GM21825 (cell line): ENCODE measurements around the gene KRT75.

Experiments
- ATAC-seq: cut with Tn5 transposase; IDR thresholded peaks from one replicate; pipeline ENCODE4 v1.9.1; 2021; ENCODE audit warnings: mild to moderate bottlenecking, moderate library complexity; ENCODE audit not compliant: unreplicated experiment

The KRT75 gene

DNA sequence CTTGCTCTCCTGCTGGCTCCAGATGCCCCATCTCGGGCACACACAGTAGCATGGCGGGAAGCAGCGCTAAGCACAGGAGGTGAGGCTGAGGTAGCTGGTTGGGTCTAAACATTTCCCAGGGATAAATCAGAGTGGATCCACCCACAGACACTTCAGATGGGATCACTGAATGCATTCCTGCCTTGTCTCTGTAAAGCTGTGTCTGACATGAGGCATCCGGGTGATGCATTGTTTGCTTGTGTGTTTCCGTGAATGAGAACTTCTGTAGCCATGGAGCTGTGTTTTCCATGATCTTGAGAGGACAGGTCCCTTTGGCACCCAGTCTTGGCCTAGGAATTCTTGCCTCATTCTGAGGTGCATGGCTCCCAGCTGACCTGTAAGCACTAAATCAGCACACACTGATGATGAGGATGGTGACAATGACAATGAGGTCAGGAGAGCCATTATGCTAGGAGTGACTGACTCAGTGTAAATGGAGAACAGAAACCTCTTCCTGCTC is 6.7 kb upstream of the KRT75 start:
- no peak for ATAC-seq

DNA sequence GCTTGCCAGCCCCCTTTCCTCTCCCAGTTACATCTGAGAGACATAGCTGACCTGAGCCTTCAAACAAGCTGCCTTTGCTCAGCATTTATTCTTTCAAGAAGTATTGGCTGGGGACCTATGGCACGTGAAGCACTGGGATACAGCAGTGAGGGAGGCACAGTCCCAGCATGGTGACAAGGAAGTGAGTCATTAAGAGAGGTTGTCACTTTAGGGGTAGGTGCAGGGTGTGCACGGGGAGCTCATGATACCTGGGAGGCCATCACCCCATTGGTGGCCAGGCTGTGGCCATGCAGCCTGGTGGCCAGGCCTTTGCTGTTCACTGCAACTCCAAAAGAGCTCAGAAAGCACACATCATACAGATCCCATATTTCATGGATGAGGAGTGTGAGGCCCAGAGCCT is 5.7 kb upstream of the KRT75 start:
- no peak for ATAC-seq

DNA sequence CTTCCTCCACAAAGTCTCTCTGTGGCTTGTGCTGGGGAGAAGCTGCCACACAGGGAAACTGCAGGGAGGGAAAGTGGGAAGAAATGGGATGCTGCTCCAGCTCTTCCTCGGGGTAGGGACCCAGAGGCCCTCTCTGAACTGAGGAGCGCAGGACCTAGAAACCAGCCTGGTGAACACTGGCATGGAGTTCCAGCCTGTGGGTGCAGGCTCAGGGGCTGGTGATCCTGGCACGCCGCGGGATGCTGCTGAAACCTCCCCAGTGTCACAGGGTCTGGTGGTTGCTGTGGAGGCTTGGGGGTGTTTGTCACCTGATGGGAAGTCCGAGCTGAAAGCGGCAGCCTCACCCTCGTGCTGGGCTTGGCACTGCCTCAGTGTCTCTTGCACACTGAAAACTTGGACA is 5.2 kb upstream of the KRT75 start:
- no peak for ATAC-seq

DNA sequence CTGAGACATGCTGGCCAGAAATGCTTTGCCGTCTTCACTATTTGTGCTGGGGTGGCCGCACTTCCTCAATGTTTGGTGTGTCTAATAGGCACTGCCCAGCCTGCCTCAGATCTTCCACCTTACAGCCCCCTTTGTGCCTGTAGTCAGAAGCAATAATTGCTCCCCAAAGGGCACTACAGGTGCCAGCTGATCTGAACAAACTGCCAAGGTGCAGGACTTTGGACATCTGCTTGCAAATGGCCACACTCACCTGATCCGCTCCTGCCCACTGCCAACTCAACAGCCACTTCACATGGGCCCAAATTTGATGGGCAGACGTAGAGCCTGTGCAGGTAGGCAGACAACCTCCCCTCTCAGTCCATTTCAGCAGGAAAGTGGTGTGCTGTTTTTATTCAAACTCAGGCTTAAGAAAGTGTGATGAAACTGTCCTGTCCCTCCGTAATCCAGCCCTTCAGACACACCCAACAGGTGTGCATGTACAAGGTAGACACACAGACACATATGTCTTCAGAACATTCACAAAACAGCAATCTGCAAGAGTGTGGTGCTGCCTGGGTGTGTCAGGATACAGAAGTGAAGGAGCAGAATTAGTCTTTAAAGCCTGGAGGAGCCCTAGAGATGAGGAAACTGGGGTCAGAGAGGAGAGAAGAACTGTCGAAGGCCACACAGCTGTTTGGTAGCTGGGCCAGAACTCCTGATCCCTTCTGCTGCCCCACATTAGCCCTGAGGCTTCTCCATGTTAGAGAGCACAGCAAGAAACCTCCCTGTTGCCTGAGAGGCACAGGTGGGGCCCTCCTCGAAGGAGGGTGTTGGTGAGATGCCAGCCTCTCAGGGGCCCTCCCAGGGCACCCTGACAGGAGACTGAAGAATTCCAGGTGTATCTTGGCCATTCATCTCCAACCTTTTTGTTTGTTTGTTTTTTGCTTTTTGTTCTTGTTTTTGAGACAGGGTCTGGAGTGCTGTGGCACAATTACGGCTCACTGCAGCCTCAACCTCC is 4.4 kb upstream of the KRT75 start:
- no peak for ATAC-seq

DNA sequence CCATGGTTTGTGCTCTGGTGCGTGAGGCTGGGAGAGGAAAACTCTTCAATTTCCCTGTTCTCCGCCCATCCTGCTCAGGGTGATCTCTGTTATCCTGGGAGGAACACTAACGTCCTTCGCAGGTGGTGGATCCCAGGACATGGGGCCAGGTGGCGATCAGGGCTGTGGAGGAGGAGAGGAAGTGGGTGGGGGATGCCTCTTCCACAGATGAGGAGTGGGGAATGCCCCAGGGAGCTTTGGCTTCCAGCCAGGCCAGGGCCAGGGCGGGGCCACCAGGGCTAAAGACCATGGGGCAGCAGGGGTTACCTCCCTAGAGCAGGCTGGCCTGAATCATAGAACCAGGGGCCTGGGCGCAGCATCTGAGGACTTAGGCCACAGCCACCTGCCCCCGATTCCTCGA is 3.3 kb upstream of the KRT75 start:
- ATAC-seq: no peak

DNA sequence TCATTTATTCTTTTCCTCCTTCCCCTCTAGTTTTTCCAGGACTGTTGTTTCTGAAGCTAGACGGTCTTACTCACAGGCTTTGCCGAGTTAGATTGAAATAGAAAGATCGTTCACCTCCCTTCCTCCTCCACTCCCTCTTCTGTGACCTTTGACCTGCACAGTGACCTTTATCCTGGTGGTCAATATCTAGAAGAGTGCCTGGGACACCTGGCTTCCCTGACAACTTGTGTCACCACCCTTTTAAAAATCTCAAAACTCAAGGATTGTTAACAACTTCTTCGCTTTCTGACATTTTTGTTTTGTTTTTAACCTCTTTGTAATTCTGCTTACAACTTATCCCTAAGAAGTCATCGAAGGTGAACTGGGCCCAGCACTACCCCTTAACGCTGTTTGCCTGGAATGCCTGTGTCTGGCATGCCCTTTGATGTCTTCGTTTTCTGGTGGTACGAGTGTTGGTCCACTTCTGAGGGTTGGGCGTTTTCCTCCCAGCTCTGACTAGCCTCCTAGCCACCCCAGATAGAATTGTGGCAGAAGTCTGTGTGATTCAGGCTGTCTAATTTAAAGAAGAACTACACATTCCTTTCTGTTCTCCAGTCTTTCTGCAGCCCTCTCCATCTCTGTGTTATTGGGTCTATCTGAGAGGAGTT is 2.8 kb upstream of the KRT75 start:
- ATAC-seq: no peak

DNA sequence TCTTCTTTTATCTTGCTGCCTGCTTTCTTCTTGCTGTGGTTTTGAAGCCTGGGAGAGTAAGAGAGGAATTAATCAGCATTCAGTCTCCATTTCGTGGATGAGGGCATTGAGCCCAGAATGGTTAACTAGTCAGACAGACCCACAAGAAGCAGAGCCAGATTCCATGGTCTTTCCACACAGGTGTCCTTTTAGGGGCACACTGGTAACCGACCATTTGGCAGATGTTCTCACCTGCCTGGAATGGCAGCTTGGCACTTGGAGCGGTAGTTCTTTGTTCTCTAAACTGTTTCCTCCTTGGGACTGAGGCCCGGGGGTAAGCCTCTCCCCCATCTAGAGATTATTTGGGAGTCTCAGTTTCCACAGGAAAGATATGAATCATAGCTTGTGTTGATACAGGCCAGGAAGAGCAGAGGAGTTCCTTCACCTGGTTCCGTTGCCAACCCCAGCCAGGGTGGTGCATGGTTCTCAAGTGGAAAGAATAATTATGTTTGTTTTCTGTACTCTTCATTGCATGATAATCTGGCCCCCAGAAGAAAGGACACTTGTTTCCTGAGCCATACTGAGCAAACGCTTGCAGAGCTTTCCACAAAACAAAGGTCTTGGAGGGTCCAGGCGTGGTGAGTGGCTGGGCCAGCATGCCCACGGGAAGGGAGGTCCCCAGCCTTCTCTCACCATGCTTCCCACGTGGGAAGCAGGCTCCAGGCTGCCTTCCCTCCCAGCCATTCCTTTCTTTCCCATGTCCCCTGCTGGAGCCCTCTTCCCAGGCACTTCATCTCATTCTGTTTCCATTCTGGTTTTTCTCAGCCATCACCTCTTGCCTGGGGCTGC is 2.0 kb upstream of the KRT75 start:
- ATAC-seq: no peak

DNA sequence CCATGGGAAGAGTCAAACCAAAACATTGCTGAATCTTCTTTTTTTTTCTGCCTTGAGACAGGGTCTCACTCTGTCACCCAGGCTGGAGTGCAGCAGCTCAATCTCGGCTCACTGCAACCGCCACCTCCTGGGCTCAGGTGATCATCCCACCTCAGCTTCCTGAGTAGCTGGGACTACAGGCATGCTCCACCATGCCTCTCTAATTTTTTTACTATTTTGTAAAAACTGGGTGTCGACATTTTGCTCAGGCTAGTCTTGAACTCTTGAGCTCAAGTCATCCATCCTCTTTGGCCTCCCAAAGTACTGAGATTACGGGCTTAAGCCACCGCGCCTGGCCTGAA is 1.5 kb upstream of the KRT75 start:
- no peak for ATAC-seq

DNA sequence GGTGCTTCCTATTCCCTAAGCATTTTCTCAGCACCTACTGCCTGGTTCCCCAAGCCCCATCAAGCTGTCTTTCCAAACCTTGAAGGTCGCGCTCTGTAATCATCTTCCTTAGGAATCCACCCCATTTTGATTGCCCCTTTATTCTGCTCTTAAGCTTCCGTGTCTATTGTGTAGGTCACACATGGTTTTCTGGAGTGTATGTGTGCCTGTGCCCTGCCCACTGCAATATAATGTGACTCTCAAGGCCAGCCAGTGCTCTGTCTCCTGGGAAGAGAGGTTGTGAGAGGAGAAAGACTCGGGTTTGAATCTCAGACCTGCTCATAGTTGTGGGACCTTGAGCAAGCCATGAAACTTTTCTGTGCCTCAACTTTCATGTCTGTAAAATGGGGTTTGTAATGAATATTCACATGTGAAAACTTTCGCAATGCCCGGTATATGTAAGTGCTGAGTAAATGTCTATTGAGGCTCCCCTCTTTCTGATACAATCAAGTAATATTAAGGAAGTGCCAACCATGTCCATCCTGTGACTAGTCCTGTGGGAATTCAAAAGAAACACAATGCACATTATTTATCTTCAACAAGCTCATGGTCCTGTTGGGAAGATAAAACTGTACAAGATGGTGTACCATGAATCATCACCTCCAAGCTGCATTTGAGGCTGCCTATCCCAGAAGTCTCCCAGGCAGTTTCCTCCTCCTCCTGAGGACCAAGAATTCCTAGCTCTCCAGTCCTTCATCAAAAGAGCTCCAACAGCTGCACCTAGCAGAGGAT is 774 bp upstream of the KRT75 start:
- no peak for ATAC-seq

DNA sequence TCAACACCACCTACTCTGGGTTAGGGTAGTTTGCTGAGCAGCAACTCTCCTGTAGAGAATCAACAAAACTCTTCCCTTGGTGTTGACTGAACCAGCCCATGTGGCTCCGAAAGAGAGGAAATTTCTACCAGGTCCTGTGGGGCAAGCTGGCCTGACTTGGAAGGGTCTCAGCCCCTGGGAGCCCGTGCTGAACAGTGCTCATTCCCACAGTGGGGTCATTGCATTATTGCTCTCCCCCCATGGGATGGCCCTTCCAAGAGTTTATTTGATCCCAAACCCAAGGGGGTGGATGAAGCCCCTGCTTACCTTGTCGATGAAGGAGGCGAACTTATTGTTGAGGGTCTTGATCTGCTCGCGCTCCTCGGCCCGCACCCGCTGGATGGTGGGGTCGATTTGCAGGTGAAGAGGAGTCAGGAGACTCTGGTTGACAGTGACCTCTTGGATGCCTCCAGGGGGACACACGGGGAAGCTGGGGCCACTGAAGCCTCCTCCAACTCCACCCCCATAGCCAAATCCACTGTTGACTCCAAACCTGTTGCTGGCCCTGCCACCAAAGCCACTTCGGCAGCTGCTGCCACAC is 580 bp downstream of the KRT75 start:
- no peak for ATAC-seq

DNA sequence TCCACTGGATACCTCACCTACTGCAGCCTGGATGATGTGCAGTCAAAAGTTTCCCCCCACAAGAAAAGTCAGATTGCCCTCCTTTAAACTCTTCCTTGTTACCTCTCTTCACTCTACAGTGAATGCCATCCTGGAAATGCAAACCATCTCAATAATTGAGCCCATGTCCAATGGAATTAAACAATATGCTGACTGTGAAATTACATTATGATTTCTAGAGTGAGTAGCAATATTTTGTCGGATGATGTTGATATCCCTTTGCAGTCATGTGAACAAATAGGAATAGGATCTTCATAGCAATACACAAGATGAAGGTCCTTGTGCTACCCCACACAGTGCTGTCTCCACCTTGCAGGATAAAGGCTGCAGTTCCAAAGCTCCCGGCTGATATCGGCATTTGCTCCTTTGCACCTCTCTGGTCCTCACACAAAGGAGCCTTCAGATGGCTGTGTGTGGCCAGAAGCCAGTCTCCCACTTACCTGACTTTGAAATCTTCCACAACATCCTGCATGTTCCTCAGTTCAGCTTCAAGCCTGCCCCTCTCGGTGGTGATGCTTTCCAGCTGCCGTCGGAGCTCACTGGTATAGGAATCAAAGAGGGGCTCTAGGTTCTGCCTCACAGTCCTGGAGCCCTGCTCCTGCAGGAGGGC is 1.5 kb downstream of the KRT75 start:
- ATAC-seq: no peak

DNA sequence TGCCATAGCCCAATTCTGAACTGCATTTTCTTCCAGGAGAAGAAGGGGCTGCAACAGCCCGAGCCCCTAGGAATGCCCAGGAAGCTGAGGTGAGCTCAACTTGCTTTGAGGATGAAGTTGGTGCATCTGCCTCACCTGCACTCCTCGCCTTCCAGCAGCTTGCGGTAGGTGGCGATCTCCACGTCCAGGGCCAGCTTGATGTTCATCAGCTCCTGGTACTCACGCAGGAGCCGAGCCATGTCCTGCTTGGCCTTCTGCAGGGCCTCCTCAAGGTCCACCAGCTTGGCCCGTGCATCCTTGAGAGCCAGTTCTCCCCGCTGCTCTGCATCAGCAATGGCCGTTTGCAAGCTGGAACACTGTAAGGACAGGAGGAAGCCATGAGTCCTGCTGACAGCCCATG is 6.0 kb downstream of the KRT75 start:
- no peak for ATAC-seq

DNA sequence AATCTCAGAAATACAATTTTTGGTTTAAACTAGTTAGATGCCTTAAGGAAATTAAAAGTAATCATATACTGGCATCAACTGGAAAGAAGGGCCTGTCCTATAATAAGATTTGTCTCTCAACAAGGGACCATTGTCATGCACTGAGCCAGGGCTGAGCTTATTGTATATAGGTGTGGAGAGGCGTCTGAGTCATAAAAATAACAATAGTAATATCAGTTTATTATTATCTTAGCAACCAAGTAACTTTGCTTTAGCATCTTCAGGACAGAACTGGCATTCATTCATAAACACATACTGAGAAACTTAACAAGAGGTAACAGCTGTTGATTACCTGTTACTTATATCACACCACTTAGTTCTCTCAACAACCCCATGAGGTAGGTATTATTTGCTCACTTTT is 7.1 kb downstream of the KRT75 start:
- no peak for ATAC-seq

DNA sequence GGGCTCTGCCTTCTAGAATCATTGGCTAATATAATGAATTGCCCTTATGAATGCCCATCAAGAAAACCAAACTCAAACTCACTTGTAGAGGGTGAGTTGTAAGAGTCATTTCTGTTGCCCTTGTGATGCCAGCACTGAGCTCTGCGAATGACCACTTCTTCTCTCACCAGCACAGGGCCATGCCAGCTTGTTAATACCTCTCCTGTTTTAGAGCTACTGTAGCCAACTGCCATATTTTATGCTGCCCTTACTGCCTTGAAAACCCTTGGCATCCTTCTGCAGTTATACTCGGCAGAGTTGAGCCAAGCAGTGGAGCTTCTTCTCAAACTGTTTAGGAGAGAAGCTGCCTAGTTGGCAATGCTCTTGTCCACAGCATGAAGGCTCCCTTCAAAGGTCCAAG is 8.1 kb downstream of the KRT75 start:
- no peak for ATAC-seq

DNA sequence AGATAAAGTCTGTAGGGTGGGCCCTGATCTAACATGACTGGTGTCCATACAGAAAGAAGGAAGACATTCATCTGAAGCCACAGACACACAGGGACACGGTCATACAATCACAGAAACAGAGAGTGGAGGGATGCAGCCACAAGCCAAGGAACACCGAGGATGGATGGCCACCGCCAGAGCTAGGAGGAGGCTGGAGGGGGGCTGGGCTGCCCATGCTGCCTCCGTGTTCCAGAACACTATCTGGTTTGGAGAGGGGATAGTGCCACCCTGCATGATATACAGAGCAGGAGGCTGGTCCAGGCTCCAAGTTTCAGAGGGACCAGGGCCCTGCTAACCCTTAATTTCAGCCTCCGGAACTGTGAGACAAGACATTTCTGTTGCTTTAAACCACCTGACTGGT is 8.7 kb downstream of the KRT75 start:
- no peak for ATAC-seq

DNA sequence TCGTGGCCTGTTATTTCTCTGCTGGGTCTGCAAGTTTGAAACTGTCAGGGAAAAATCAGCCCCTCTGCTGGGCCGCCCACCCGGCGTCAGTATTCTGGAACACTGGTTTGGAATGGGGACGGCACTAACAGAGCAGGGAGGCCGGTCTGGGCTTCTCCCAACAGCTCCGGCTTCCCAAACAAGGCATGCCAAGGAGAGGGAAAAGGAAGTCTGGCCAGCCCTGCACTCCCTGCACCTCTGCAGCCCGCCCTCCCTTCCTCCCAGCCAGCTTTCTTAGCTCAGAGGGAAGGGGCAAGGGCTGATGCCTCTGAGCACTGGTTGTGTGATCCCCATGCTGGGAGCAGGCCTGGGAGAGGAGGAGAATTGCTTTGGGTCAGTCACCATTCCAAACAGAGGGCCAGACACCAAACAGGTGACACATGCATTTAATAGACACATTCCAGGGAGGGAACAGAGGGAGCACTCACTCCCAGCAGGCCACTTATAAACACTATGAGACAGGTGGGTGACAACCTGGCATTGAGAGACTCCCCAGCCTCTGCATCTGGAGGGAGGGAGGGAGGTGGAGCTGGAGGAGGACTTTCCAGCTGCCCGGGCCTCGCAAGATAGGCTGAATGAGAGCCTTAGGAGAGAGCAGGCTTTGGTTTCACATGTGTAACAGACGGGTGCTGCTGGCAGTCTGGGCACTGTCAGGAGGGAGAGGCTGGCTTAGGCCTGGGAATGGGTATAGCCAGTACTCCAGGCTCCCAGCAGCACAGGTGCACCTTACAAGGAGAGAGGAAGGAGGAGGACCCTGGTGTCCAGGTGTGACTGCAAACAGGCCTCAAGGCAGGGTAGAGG is 10.3 kb downstream of the KRT75 start:
- no peak for ATAC-seq

DNA sequence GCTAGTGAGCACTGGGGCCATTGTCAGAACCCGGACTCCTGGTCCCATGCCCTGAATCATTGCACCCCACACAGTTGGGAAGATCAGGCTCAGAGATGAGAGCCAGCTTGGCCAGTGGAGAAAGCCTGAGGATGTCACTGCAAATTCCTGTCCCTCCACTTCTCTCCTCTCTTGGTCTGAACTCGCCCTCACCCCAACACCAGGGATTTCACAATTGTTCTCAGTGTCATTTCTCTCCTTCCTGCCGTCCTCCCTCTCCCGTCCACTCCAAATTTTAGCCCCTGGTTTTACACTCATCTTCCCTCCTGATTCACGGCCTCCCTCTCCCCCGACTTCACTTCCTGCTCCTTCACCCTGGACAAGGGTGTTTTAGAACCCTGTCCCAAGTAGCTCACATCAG is 11.1 kb downstream of the KRT75 start:
- no peak for ATAC-seq

DNA sequence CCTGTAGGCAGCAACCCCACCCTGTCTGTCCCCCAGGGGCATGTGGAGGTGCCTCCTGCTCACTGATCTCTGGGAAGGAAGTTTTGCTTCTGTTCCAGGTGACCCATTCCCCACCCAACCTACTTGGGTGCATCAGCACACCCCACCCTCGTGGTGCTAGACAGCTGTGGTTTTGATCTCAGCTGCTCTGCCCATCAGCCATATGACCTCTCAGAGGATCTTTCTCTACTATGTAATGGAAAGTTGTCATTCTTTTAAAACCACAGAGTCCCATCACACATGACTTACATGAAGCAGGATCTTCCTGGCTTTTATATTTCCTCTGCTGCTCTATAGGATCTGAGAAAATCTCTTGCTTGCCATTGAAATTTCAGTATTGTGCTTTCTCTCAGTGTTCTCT is 14.5 kb downstream of the KRT75 start:
- ATAC-seq: no peak

DNA sequence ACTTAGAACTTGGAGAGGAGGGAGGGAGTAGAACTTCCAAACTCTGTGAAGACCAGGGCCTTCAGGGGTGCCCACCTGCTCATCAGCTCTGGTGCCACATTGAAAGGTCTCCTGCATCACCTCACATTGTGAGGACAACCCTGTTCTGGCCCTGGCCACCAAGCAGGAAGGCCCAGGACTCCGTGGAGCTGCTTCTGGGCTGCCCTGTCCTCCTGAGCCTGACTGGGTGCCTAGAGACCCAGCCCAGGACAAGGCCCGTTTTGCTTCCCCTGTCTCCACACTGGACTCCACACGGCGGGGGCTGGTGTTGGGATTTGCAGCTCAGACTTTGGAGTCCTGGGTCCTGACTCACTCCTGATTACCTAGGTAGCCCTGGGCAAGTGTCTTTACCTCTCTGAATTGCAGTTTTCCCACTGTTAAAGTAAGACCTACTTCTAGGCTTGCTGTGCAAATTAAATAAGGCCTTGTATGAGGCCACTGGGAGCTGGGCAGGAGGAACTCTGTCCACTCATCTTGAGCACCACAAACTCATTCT is 15.5 kb downstream of the KRT75 start:
- no peak for ATAC-seq
